Duodenal mucosa (tissue), 2 donors: ENCODE data around the gene STK11.

Source experiments
- H3K27ac ChIP-seq: one replicate; pipeline ENCODE4 v1.7.0; 2013; ENCODE audit warnings: low read depth, low read length
- H3K27me3 ChIP-seq, 2 donors: one replicate each; pipeline ENCODE4 v1.7.0; 2013; ENCODE audit warnings: low read length in 2 of 2, control low read depth in 1 of 2; ENCODE audit not compliant: insufficient read depth in 2 of 2, control insufficient read depth in 1 of 2
- H3K36me3 ChIP-seq, 2 donors: one replicate each; pipeline ENCODE4 v1.7.0; 2013; ENCODE audit warnings: low read length in 2 of 2, control low read depth in 1 of 2; ENCODE audit not compliant: insufficient read depth in 2 of 2, control insufficient read depth in 1 of 2
- H3K4me1 ChIP-seq, 2 donors: one replicate each; pipeline ENCODE4 v1.7.0; 2013; ENCODE audit warnings: low read length in 2 of 2, control low read depth in 1 of 2; ENCODE audit not compliant: insufficient read depth in 2 of 2, control insufficient read depth in 1 of 2
- H3K4me3 ChIP-seq, 2 donors: one replicate each; pipeline ENCODE4 v1.7.0; 2013; ENCODE audit warnings: low read length in 2 of 2, low read depth in 1 of 2
- H3K9ac ChIP-seq, 2 donors: one replicate each; pipeline ENCODE4 v1.7.0; 2013; ENCODE audit warnings: low read length in 2 of 2, low read depth in 1 of 2
- H3K9me3 ChIP-seq, 2 donors: one replicate each; pipeline ENCODE4 v1.7.0; 2013; ENCODE audit warnings: low read length in 2 of 2, control low read depth in 1 of 2; ENCODE audit not compliant: control insufficient read depth in 1 of 2

STK11 gene

DNA sequence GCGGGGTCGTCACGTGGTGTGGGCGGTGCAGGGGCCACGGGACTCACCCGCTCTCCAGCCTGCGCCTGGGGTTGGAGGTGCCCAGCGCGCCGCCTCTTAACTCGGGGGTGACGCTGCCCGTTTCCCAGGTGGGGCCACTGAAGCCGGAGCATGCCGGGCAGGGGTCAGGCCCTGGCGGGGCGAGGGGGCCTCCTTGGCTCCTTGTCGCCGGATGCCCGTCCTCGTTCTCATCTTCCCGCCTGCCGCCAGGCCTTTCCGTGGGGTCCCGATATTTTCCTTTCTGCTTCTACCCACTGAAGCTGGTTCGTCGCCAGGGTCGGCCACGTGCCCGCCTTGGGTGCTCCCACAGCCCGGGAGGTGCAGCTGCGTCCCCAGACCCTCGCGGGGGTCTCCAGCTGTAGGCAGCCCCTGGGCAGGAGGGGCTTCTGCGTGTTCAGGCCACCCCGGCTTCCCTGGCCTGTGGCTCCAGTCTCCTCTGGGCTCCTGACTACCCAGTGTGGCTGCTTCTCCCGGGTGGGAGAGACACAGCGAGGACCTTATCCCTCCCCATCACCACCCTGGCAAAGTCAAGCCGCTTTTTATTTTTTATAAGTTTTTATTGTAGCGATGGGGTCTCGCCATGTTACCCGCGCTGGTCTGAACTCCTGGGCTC is 70.5 kb downstream of the STK11 start:
- Histone ChIP-seq H3K27me3 (no peaks in the 10 kb centered on the region), H3K36me3 (peaks cover 37 to 53% of the 10 kb centered on the region in 2 donors), H3K4me3 (peak overlapping the region; percentile 73 to 77), H3K4me1 (peaks cover 40 to 52% of the 10 kb centered on the region in 2 donors), H3K27ac (peak overlapping the region; percentile 100), H3K9me3 (no peaks in the 10 kb centered on the region), H3K9ac (peak overlapping the region; percentile 83 to 95)

DNA sequence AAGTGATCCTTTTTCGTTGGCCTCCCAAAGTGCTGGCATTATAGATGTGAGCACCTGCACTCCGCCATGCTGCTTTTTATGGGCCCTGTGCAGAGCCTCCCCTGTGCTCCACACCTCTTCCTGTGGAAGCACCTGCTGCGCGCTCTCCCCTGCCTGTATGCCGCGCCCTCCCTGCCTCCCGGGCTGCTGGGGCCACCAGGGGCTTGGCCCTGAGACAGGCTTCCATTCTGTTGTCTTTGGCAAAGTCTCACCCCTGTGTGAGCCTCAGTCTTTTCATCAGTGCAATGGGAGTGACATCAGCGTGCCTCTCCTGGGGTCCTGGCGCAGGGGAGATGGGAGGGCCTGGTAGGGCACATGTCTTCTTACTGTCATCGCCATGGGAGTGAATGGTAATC is 71.0 kb downstream of the STK11 start:
- H3K9ac ChIP-seq: peak overlapping the region; percentile 83 to 95
- H3K27me3 ChIP-seq: no peaks in the 10 kb centered on the region
- H3K9me3 ChIP-seq: no peaks in the 10 kb centered on the region
- peak overlapping the region; percentile 73 to 77 for H3K4me3 ChIP-seq
- peaks cover 35 to 47% of the 10 kb centered on the region in 2 donors for H3K4me1 ChIP-seq
- no peak overlapping the region for H3K27ac ChIP-seq
- H3K36me3 ChIP-seq: peaks cover 32 to 47% of the 10 kb centered on the region in 2 donors

GRCh38 chr19:1277061-1277460 is 71.5 kb downstream of the STK11 start:
- Histone ChIP-seq H3K27ac (no peak overlapping the region), H3K9ac (peak overlapping the region in 1 of 2 donors; percentile 83), H3K9me3 (no peaks in the 10 kb centered on the region), H3K27me3 (no peaks in the 10 kb centered on the region), H3K36me3 (peaks cover 28 to 43% of the 10 kb centered on the region in 2 donors), H3K4me1 (peaks cover 31 to 43% of the 10 kb centered on the region in 2 donors), H3K4me3 (no peak overlapping the region)
